Neural cell (in vitro differentiated cells): ENCODE results near the gene DOCK4. TPM values are rescaled to one million over a fixed set of nuclear protein-coding genes. Genes with fewer than 3 reads are reported as not detected.

Source experiments
- H2AFZ ChIP-seq: fragments of 200-600, 300-800 bp; sonication (generic), shearing (Covaris generic); 2 replicates; pipeline ENCODE4 v1.6.0; 2014; ENCODE audit warnings: low read depth, mild to moderate bottlenecking, antibody characterized with exemption, low read length, moderate library complexity
- H3F3A ChIP-seq: fragments of 200-600 bp; shearing (Covaris generic); 2 replicates; pipeline ENCODE4 v1.6.1; 2016; ENCODE audit warnings: mild to moderate bottlenecking, moderate library complexity, mixed read lengths, antibody characterized with exemption, low read length; ENCODE audit not compliant: insufficient read depth, poor library complexity, severe bottlenecking
- H3K27ac ChIP-seq: fragments of 200-600, 300-800 bp; sonication (generic), shearing (Covaris generic); 2 replicates; pipeline ENCODE4 v1.5.1; 2014; ENCODE audit warnings: mild to moderate bottlenecking, low read length, moderate library complexity
- H3K27me3 ChIP-seq: fragments of 300-800, 200-600 bp; sonication (generic), shearing (Covaris generic); 2 replicates; pipeline ENCODE4 v1.6.0; 2014; ENCODE audit warnings: mild to moderate bottlenecking, low read depth, low read length, moderate library complexity; ENCODE audit not compliant: insufficient read depth
- H3K36me3 ChIP-seq: fragments of 300-800, 200-600 bp; sonication (generic), shearing (Covaris generic); 2 replicates; pipeline ENCODE4 v1.5.1; 2014; ENCODE audit warnings: mild to moderate bottlenecking, antibody characterized with exemption, low read length, moderate library complexity; ENCODE audit not compliant: insufficient read depth
- H3K4me2 ChIP-seq: fragments of 300-800, 200-600 bp; sonication (generic), shearing (Covaris generic); 2 replicates; pipeline ENCODE4 v1.6.0; 2014; ENCODE audit warnings: mild to moderate bottlenecking, low read length
- H3K4me3 ChIP-seq: fragments of 300-800, 200-600 bp; sonication (generic), shearing (Covaris generic); 2 replicates; pipeline ENCODE4 v1.5.1; 2014; ENCODE audit warnings: mild to moderate bottlenecking, low read length, moderate library complexity
- H3K79me2 ChIP-seq: fragments of 200-600 bp; shearing (Covaris generic); replicated peaks from 2 replicates; pipeline ENCODE4 v1.6.0; 2014; ENCODE audit warnings: mild to moderate bottlenecking, low read length, moderate library complexity; ENCODE audit not compliant: insufficient read depth
- H3K9ac ChIP-seq: fragments of 300-800, 200-600 bp; sonication (generic), shearing (Covaris generic); 2 replicates; pipeline ENCODE4 v1.6.1; 2016; ENCODE audit warnings: mild to moderate bottlenecking, low read length, mixed read lengths
- H3K9me2 ChIP-seq: fragments of 200-600 bp; shearing (Covaris generic); 2 replicates; pipeline ENCODE4 v1.6.1; 2016; ENCODE audit warnings: mild to moderate bottlenecking, low read length, mixed read lengths; ENCODE audit not compliant: insufficient read depth
- H3K9me3 ChIP-seq: fragments of 200-600, 300-800 bp; sonication (generic), shearing (Covaris generic); 2 replicates; pipeline ENCODE4 v1.6.1; 2016; ENCODE audit warnings: mild to moderate bottlenecking, mixed run types, low read length, moderate library complexity, mixed read lengths
- H4K20me1 ChIP-seq: fragments of 200-600 bp; shearing (Covaris generic); 2 replicates; pipeline ENCODE4 v1.6.1; 2016; ENCODE audit warnings: mild to moderate bottlenecking, mixed run types; ENCODE audit not compliant: insufficient read depth
- EP300 ChIP-seq: fragments of 450-650 bp; conservative IDR thresholded peaks from 2 replicates; pipeline ENCODE4 v1.6.1; 2014; ENCODE audit warnings: antibody characterized with exemption, mild to moderate bottlenecking, moderate library complexity; ENCODE audit not compliant: poor library complexity, severe bottlenecking
- EZH2 ChIP-seq: fragments of 200-600, 300-800 bp; shearing (Covaris generic), sonication (generic); IDR thresholded peaks from 2 replicates; pipeline ENCODE4 v1.6.1; 2014; ENCODE audit warnings: antibody characterized with exemption, low read length, borderline replicate concordance, mild to moderate bottlenecking; ENCODE audit not compliant: insufficient read depth, poor library complexity, severe bottlenecking
- MXI1 ChIP-seq: fragments of 450-650 bp; conservative IDR thresholded peaks from 2 replicates; pipeline ENCODE4 v1.6.1; 2014; ENCODE audit warnings: antibody characterized with exemption, mild to moderate bottlenecking; ENCODE audit not compliant: poor library complexity, severe bottlenecking
- POLR2AphosphoS5 ChIP-seq: IDR thresholded peaks from 2 replicates; pipeline ENCODE4 v1.6.1; 2012
- RAD21 ChIP-seq: fragments of 450-650 bp; conservative IDR thresholded peaks from 2 replicates; pipeline ENCODE4 v1.6.1; 2014; ENCODE audit warnings: antibody characterized with exemption, mild to moderate bottlenecking, moderate library complexity
- REST ChIP-seq: IDR thresholded peaks from 2 replicates; pipeline ENCODE4 v1.6.1; 2012; ENCODE audit warnings: borderline replicate concordance
- SMC3 ChIP-seq: fragments of 450-650 bp; conservative IDR thresholded peaks from 2 replicates; pipeline ENCODE4 v1.6.1; 2014; ENCODE audit warnings: antibody characterized with exemption, mild to moderate bottlenecking, moderate library complexity; ENCODE audit not compliant: poor library complexity
- TAF1 ChIP-seq: IDR thresholded peaks from 2 replicates; pipeline ENCODE4 v1.6.1; 2012; ENCODE audit warnings: low read depth
- polyA plus RNA-seq: library from polyadenylated mRNA; depleted of rRNA; stranded (reverse); fragments of >200 nt; gene quantifications from 2 replicates; pipeline ENCODE4 v1.2.3, GENCODE V29; 2014
- TF ChIP-seq, protein P1 (sequence below): fragments of 450-650 bp; IDR thresholded peaks from 2 replicates; pipeline ENCODE4 v1.5.1; 2014; ENCODE audit warnings: antibody characterized with exemption, mild to moderate bottlenecking, moderate library complexity; ENCODE audit not compliant: poor library complexity, severe bottlenecking

Gene DOCK4
- polyA plus RNA-seq, 1 donor from 2014 or later = 28.1 TPM

GRCh38 chr7:112202816-112203215 lies 3.4 kb downstream of the DOCK4 start:
- no peaks in the 10 kb centered on the region for H4K20me1 ChIP-seq
- H3K9ac ChIP-seq = peak overlapping the region; percentile 79
- no peaks in the 10 kb centered on the region for H3K27me3 ChIP-seq
- H3K4me3 ChIP-seq = peak overlapping the region; percentile 97
- no peak overlapping the region for H2AFZ ChIP-seq
- peak overlapping the region; percentile 62 for H3K4me2 ChIP-seq
- no peak for TF ChIP-seq EZH2
- no peak for TF ChIP-seq POLR2AphosphoS5
- no peak for TF ChIP-seq EP300
- TF ChIP-seq SMC3 = no peak
- no peak for TF ChIP-seq TAF1
- no peak for TF ChIP-seq MXI1
- TF ChIP-seq, protein P1, sequence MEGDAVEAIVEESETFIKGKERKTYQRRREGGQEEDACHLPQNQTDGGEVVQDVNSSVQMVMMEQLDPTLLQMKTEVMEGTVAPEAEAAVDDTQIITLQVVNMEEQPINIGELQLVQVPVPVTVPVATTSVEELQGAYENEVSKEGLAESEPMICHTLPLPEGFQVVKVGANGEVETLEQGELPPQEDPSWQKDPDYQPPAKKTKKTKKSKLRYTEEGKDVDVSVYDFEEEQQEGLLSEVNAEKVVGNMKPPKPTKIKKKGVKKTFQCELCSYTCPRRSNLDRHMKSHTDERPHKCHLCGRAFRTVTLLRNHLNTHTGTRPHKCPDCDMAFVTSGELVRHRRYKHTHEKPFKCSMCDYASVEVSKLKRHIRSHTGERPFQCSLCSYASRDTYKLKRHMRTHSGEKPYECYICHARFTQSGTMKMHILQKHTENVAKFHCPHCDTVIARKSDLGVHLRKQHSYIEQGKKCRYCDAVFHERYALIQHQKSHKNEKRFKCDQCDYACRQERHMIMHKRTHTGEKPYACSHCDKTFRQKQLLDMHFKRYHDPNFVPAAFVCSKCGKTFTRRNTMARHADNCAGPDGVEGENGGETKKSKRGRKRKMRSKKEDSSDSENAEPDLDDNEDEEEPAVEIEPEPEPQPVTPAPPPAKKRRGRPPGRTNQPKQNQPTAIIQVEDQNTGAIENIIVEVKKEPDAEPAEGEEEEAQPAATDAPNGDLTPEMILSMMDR = no peak
- H3K79me2 ChIP-seq = peaks cover 69% of the 10 kb centered on the region
- no peaks in the 10 kb centered on the region for H3K9me2 ChIP-seq
- H3K9me3 ChIP-seq = no peaks in the 10 kb centered on the region
- H3K27ac ChIP-seq = no peak overlapping the region
- H3K36me3 ChIP-seq = no peaks in the 10 kb centered on the region
- H3F3A ChIP-seq = no peaks in the 10 kb centered on the region

DNA sequence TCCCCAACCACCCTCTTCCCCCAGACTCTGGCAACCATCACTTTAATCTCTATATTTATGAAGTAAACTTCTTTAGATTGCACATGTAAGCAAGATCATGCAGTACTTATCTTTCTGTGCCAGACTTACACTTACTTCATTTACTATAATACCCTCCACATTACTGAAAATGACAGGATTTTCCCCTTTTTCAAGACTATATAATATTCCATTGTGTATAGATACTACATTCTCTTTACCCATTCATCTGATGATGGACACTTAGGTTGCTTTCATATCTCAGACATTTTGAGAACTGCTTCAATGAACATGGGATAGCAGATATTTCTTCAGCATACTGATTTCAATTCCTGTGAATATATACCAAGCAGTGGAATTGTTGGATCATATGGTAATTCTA lies 4.4 kb downstream of the DOCK4 start:
- H4K20me1 ChIP-seq = no peaks in the 10 kb centered on the region
- no peaks in the 10 kb centered on the region for H3K9me2 ChIP-seq
- no peaks in the 10 kb centered on the region for H3F3A ChIP-seq
- no peaks in the 10 kb centered on the region for H3K36me3 ChIP-seq
- no peaks in the 10 kb centered on the region for H3K9me3 ChIP-seq
- no peaks in the 10 kb centered on the region for H3K27me3 ChIP-seq
- no peak overlapping the region for H3K27ac ChIP-seq
- H2AFZ ChIP-seq = no peak overlapping the region
- H3K9ac ChIP-seq = no peak overlapping the region
- no peak overlapping the region for H3K4me3 ChIP-seq
- no peak overlapping the region for H3K4me2 ChIP-seq
- H3K79me2 ChIP-seq = peaks cover 63% of the 10 kb centered on the region
- no peak for TF ChIP-seq SMC3
- TF ChIP-seq TAF1 = no peak
- TF ChIP-seq EP300 = no peak
- TF ChIP-seq, protein P1 = no peak
- TF ChIP-seq POLR2AphosphoS5 = no peak
- TF ChIP-seq EZH2 = no peak
- no peak for TF ChIP-seq RAD21
- TF ChIP-seq REST = no peak
- no peak for TF ChIP-seq MXI1
